ENCODE results near the gene AKR1A1.

DNA sequence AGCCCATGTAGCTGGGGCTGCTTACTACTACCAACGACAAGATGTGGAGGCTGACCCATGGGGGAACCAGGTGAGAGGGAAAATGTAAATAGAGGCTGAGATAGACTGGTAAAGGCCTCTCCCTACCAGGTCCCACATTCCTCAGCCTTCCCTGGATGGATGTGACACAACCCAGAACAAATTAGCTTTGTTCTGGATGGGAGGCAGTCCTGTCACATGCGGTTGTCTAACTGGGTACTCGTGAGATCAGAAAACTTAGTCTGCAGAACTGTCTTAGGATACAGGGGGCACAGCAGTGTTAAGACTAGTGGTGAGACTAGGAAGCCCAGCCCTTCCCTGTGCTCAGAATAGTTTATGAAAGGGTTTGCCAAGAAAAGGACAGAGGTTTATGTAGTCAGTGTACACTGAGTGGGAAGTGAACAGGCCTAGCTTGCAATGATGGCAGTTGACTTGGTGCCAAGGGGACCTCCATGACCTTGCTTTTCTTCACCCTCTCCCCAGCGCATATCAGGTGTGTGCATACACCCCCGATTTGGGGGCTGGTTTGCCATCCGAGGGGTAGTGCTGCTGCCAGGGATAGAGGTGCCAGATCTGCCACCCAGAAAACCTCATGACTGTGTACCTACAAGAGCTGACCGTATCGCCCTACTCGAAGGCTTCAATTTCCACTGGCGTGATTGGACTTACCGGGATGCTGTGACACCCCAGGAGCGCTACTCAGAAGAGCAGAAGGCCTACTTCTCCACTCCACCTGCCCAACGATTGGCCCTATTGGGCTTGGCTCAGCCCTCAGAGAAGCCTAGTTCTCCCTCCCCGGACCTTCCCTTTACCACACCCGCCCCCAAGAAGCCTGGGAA lies 42.1 kb upstream of the AKR1A1 start:
- TF ChIP-seq, protein P1, sequence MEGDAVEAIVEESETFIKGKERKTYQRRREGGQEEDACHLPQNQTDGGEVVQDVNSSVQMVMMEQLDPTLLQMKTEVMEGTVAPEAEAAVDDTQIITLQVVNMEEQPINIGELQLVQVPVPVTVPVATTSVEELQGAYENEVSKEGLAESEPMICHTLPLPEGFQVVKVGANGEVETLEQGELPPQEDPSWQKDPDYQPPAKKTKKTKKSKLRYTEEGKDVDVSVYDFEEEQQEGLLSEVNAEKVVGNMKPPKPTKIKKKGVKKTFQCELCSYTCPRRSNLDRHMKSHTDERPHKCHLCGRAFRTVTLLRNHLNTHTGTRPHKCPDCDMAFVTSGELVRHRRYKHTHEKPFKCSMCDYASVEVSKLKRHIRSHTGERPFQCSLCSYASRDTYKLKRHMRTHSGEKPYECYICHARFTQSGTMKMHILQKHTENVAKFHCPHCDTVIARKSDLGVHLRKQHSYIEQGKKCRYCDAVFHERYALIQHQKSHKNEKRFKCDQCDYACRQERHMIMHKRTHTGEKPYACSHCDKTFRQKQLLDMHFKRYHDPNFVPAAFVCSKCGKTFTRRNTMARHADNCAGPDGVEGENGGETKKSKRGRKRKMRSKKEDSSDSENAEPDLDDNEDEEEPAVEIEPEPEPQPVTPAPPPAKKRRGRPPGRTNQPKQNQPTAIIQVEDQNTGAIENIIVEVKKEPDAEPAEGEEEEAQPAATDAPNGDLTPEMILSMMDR (IDR thresholded peaks at IDR 0.05) = no peak
- no peak for TF ChIP-seq POLR2A (IDR thresholded peaks at IDR 0.05)
